GM06990 (cell line): ENCODE results near the gene DGUOK.
"Not testable (repeated sequence)": the region's sequence is repeated elsewhere in the genome, so short reads cannot be mapped to it uniquely, and the experiment has no call there.

ENCODE experiments used
- DNase-seq: peaks from one replicate; pipeline ENCODE4 v3.0.0-alpha.2; 2011; ENCODE audit not compliant: insufficient read length; ENCODE audit errors: extremely low read depth
- H3K27me3 ChIP-seq: replicated peaks from 2 replicates; pipeline ENCODE4 v1.6.0; 2011; ENCODE audit warnings: low read length; ENCODE audit not compliant: control insufficient read depth, insufficient read depth
- H3K36me3 ChIP-seq: 2 replicates; pipeline ENCODE4 v1.5.1; 2011; ENCODE audit warnings: low read length; ENCODE audit not compliant: control insufficient read depth, insufficient read depth
- H3K4me3 ChIP-seq: replicated peaks from 2 replicates; pipeline ENCODE4 v1.5.1; 2011; ENCODE audit warnings: low read depth, mild to moderate bottlenecking, control low read depth, low read length
- CTCF ChIP-seq: IDR thresholded peaks from 2 replicates; pipeline ENCODE4 v1.5.1; 2011; ENCODE audit warnings: low read length, control low read depth, mild to moderate bottlenecking, inconsistent platforms; ENCODE audit not compliant: insufficient read depth, poor library complexity, severe bottlenecking

The DGUOK gene

DNA sequence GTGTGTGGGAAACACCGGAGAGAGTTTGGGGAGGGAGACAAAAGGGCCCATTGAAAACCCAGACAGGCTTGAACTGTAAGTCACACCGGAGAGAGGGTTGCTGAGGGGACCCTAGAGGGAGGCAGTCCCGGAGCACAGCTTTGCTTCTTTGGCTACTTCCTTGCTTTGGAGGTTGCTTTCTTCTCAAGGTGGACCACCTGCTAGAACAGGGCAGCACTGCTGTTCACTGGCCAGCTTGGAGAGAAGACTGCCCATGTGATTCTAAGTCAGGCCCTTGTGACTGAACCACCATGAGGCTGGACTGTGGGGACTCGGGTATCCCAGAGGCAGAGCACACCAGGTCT, 29.5 kb upstream of the DGUOK start:
- Histone ChIP-seq H3K36me3 (no peaks in the 10 kb centered on the region), H3K4me3 (no peak overlapping the region), H3K27me3 (no peaks in the 10 kb centered on the region)
- no peak for TF ChIP-seq CTCF
- no peak for DNase-seq

DNA sequence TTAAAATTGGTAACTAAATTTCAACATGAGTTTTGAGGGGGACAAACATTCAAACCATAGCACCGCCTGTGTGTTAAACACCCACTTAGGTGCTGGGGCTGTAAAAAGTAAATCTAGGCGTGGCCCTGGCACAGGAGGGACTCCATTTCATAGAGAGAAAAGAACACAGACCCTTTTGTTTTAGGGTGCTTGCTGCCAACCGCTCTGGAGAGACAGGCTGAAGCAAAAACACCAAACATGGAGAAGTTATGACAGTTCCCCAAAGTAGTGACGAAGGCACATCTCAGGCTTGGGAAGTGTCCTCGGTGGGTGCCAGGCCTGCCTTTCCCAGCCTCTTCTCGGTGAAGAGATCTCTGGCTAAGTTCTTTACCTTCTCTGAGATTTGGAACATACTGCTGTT, 28.7 kb upstream of the DGUOK start:
- no peak overlapping the region for H3K4me3 ChIP-seq
- no peak for TF ChIP-seq CTCF

DNA sequence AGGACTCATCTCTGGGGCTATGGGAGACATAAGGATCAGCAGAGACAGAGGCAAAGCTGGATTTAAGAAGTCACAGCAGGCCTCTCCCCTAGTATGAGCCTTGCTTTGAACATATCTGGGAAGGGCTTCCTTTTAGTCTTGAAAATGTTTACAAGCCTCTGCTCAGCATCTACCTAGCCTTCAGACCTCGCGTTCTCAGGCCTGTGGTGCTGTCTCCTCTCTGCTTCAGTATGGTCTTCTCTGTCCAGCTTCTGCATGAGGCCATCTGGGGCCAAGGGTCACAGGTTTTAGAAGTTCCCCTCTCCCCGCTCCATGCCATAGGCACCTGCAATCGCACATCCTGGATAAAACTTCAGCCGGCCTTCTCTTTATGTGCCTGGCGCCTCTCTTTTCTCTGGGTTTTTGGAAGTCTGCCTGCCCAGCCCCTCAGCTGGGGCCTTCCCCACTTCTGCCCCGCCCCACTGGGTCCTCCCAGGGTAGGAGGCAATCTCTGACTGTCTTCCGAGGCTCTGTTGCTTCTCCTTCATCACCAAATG, 26.8 kb upstream of the DGUOK start:
- H3K36me3 ChIP-seq = no peaks in the 10 kb centered on the region
- DNase-seq = no peak
- no peak for TF ChIP-seq CTCF
- no peaks in the 10 kb centered on the region for H3K27me3 ChIP-seq
- no peak overlapping the region for H3K4me3 ChIP-seq

More for the DNA sequence above, 28.7 kb upstream of the DGUOK start:
- no peaks in the 10 kb centered on the region for H3K36me3 ChIP-seq
- DNase-seq = no peak
- no peaks in the 10 kb centered on the region for H3K27me3 ChIP-seq

DNA sequence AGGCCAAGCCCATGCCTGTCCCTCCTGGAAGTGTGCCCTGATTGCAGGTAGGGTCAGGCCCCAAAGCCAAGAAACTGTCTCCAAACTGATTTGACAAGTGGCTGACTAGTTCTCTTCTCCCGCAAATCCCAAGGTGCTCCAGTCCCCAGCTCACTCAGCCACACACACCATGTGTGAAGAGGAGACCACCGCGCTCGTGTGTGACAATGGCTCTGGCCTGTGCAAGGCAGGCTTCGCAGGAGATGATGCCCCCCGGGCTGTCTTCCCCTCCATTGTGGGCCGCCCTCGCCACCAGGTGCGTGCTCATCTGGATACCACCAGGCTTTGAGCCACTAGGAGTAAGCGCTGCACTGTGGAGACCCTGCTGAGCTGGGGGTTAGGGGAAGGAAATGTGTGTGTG, 25.5 kb upstream of the DGUOK start:
- H3K27me3 ChIP-seq = no peaks in the 10 kb centered on the region
- no peak overlapping the region for H3K4me3 ChIP-seq
- H3K36me3 ChIP-seq = no peaks in the 10 kb centered on the region
- DNase-seq = no peak
- TF ChIP-seq CTCF = no peak

DNA sequence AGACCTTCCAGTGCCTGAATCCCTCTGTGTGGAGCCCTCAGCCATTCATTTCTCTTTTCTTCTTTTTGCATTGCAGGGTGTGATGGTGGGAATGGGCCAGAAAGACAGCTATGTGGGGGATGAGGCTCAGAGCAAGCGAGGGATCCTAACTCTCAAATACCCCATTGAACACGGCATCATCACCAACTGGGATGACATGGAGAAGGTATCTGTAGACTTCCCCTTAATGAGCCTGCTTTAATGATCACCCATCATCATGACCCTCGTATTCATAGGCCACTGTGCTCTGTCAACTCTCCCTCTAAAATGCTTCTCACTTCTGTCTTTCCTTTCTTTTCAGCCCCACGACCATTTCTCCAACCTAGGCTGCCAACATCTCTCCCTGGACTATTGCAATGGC, 24.4 kb upstream of the DGUOK start:
- Histone ChIP-seq H3K4me3 (no peak overlapping the region), H3K27me3 (no peaks in the 10 kb centered on the region), H3K36me3 (no peaks in the 10 kb centered on the region)
- TF ChIP-seq CTCF = no peak
- no peak for DNase-seq

- no peak for TF ChIP-seq CTCF
- Histone ChIP-seq H3K27me3 (no peaks in the 10 kb centered on the region), H3K36me3 (no peaks in the 10 kb centered on the region), H3K4me3 (no peak overlapping the region)
- no peak for DNase-seq
Measured at GRCh38 chr2:73903313-73903712, 23.4 kb upstream of the DGUOK start.

GRCh38 chr2:73903949-73904613, 22.6 kb upstream of the DGUOK start:
- not testable (repeated sequence) for H3K36me3 ChIP-seq, H3K4me3 ChIP-seq, H3K27me3 ChIP-seq, DNase-seq
